OCI-LY3 (cell line): ENCODE data around the gene CFAP92.
A peak's percentile ranks its signal among the peaks of the same experiment; 100 is the strongest.

Experiments used
- H2AFZ ChIP-seq: fragments of 200-600, 300-600 bp; shearing (Covaris generic); 2 replicates; pipeline ENCODE4 v1.6.0; 2014; ENCODE audit warnings: antibody characterized with exemption, low read depth, low read length
- H3K27ac ChIP-seq: fragments of 200-600, 300-600 bp; sonication (generic); 2 replicates; pipeline ENCODE4 v1.5.1; 2014; ENCODE audit warnings: mild to moderate bottlenecking, low read length, moderate library complexity, mixed read lengths
- H3K27me3 ChIP-seq: fragments of 200-600, 300-600 bp; sonication (generic); 2 replicates; pipeline ENCODE4 v1.6.1; 2014; ENCODE audit warnings: low read depth, low read length, mixed read lengths
- H3K36me3 ChIP-seq: fragments of 200-600, 300-600 bp; sonication (generic); replicated peaks from 2 replicates; pipeline ENCODE3; 2014; ENCODE audit warnings: low read depth, low read length, mixed read lengths
- H3K4me1 ChIP-seq: fragments of 300-600, 200-600 bp; sonication (generic); 2 replicates; pipeline ENCODE4 v1.6.1; 2014; ENCODE audit warnings: low read length, mixed read lengths
- H3K4me2 ChIP-seq: fragments of 200-600, 300-600 bp; sonication (generic); 2 replicates; pipeline ENCODE4 v1.6.1; 2014; ENCODE audit warnings: low read length, mixed read lengths
- H3K4me3 ChIP-seq: fragments of 300-600, 200-600 bp; sonication (generic); 2 replicates; pipeline ENCODE4 v1.5.1; 2014; ENCODE audit warnings: antibody characterized with exemption, mild to moderate bottlenecking, low read length, moderate library complexity
- H3K79me2 ChIP-seq: fragments of 300-600, 200-600 bp; shearing (Covaris generic); 2 replicates; pipeline ENCODE4 v1.6.1; 2014; ENCODE audit warnings: mild to moderate bottlenecking, low read length, mixed read lengths
- H3K9ac ChIP-seq: fragments of 300-600, 200-600 bp; shearing (Covaris generic); 2 replicates; pipeline ENCODE4 v1.6.0; 2014; ENCODE audit warnings: mild to moderate bottlenecking, low read length, moderate library complexity
- H3K9me3 ChIP-seq: fragments of 200-600, 300-600 bp; shearing (Covaris generic); 2 replicates; pipeline ENCODE4 v1.6.1; 2014; ENCODE audit warnings: low read length, mixed read lengths; ENCODE audit not compliant: insufficient read depth
- H4K20me1 ChIP-seq: fragments of 200-600, 300-600 bp; sonication (generic); 2 replicates; pipeline ENCODE4 v1.6.1; 2016; ENCODE audit warnings: low read length, mixed read lengths; ENCODE audit not compliant: insufficient read depth
- CTCF ChIP-seq: fragments of 200-600, 300-600 bp; sonication (generic); IDR thresholded peaks from 2 replicates; pipeline ENCODE4 v1.5.1; 2014; ENCODE audit warnings: antibody characterized with exemption, low read length, low read depth
- EZH2phosphoT487 ChIP-seq: fragments of 200-600 bp; shearing (Covaris generic); IDR thresholded peaks from 2 replicates; pipeline ENCODE4 v1.6.1; 2018; ENCODE audit warnings: antibody characterized with exemption, mixed run types, low read depth

Gene CFAP92

GRCh38 chr3:129017484-129017899, 23.6 kb upstream of the CFAP92 start:
- no peak overlapping the region for H3K4me2 ChIP-seq
- H3K4me3 ChIP-seq = no peak overlapping the region
- H3K4me1 ChIP-seq = peaks cover 15% of the 10 kb centered on the region
- H2AFZ ChIP-seq = no peak overlapping the region
- no peaks in the 10 kb centered on the region for H4K20me1 ChIP-seq
- TF ChIP-seq CTCF (no peak), EZH2phosphoT487 (no peak)
- no peak overlapping the region for H3K9ac ChIP-seq
- H3K27ac ChIP-seq = no peak overlapping the region
- no peaks in the 10 kb centered on the region for H3K9me3 ChIP-seq
- no peaks in the 10 kb centered on the region for H3K36me3 ChIP-seq
- H3K79me2 ChIP-seq = no peaks in the 10 kb centered on the region
- H3K27me3 ChIP-seq = peaks cover 5% of the 10 kb centered on the region; the same call in 1 of the 2 replicates

- peak overlapping the region; percentile 64; the same call in 1 of the 2 replicates for H2AFZ ChIP-seq
- H3K9ac ChIP-seq = no peak overlapping the region
Measured at GRCh38 chr3:129016720-129017483, 23.0 kb upstream of the CFAP92 start.

GRCh38 chr3:129016356-129016719, 22.5 kb upstream of the CFAP92 start:
- Histone ChIP-seq H3K9ac (no peak overlapping the region), H3K27me3 (peaks cover 5% of the 10 kb centered on the region; the same call in 1 of the 2 replicates), H2AFZ (peak overlapping the region; percentile 64; the same call in 1 of the 2 replicates), H4K20me1 (no peaks in the 10 kb centered on the region), H3K4me3 (no peak overlapping the region), H3K36me3 (no peaks in the 10 kb centered on the region), H3K4me1 (peaks cover 15% of the 10 kb centered on the region), H3K79me2 (no peaks in the 10 kb centered on the region), H3K9me3 (no peaks in the 10 kb centered on the region), H3K27ac (no peak overlapping the region), H3K4me2 (peak overlapping the region; percentile 46)
- TF ChIP-seq EZH2phosphoT487 (no peak), CTCF (peak; percentile 36)

More at GRCh38 chr3:129016720-129017483, 23.0 kb upstream of the CFAP92 start:
- Histone ChIP-seq H4K20me1 (no peaks in the 10 kb centered on the region), H3K9me3 (no peaks in the 10 kb centered on the region), H3K4me3 (no peak overlapping the region), H3K4me1 (peaks cover 15% of the 10 kb centered on the region), H3K27ac (no peak overlapping the region), H3K4me2 (peak overlapping the region; percentile 46), H3K27me3 (peaks cover 5% of the 10 kb centered on the region; the same call in 1 of the 2 replicates), H3K36me3 (no peaks in the 10 kb centered on the region), H3K79me2 (no peaks in the 10 kb centered on the region)
- TF ChIP-seq EZH2phosphoT487 (no peak), CTCF (no peak)

GRCh38 chr3:129015388-129016105, 21.7 kb upstream of the CFAP92 start:
- TF ChIP-seq EZH2phosphoT487 (no peak), CTCF (no peak)
- peaks cover 15% of the 10 kb centered on the region for H3K4me1 ChIP-seq
- no peak overlapping the region for H3K27ac ChIP-seq
- H4K20me1 ChIP-seq = no peaks in the 10 kb centered on the region
- no peaks in the 10 kb centered on the region for H3K36me3 ChIP-seq
- H3K4me3 ChIP-seq = no peak overlapping the region
- peaks cover 5% of the 10 kb centered on the region; the same call in 1 of the 2 replicates for H3K27me3 ChIP-seq
- no peaks in the 10 kb centered on the region for H3K79me2 ChIP-seq
- no peak overlapping the region for H3K9ac ChIP-seq
- peak overlapping the region; percentile 46; the same call in 1 of the 2 replicates for H3K4me2 ChIP-seq
- H3K9me3 ChIP-seq = no peaks in the 10 kb centered on the region
- H2AFZ ChIP-seq = 0 out of 2 replicates have a peak overlapping the region, but pooled peaks have one; percentile 39
